ENCODE measurements around the gene PKNOX1.
"Not testable (repeated sequence)": the region's sequence is repeated elsewhere in the genome, so short reads cannot be mapped to it uniquely, and the experiment has no call there.

GRCh38 chr21:43069682-43070081 lies 95.3 kb downstream of the PKNOX1 start:
- TF ChIP-seq, protein P1, sequence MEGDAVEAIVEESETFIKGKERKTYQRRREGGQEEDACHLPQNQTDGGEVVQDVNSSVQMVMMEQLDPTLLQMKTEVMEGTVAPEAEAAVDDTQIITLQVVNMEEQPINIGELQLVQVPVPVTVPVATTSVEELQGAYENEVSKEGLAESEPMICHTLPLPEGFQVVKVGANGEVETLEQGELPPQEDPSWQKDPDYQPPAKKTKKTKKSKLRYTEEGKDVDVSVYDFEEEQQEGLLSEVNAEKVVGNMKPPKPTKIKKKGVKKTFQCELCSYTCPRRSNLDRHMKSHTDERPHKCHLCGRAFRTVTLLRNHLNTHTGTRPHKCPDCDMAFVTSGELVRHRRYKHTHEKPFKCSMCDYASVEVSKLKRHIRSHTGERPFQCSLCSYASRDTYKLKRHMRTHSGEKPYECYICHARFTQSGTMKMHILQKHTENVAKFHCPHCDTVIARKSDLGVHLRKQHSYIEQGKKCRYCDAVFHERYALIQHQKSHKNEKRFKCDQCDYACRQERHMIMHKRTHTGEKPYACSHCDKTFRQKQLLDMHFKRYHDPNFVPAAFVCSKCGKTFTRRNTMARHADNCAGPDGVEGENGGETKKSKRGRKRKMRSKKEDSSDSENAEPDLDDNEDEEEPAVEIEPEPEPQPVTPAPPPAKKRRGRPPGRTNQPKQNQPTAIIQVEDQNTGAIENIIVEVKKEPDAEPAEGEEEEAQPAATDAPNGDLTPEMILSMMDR (IDR thresholded peaks at IDR 0.05; ENCODE audit: low read depth, low read length) = not testable (repeated sequence)
- TF ChIP-seq POLR2A (IDR thresholded peaks at IDR 0.05; ENCODE audit: extremely low read depth, insufficient read length); MYC (IDR thresholded peaks at IDR 0.05; ENCODE audit: low read depth, low read length): not testable (repeated sequence)

All from NB4 (cell line).